ENCODE results near the gene SPACA7. TPM values are rescaled to one million over a fixed set of nuclear protein-coding genes. Genes with fewer than 3 reads are reported as not detected.

Gene SPACA7
- total and polyA plus RNA-seq, 9 of the 15 experiments (the other 6 are each of a cell fraction or from before 2014, with no cell fraction given): not detected

DNA sequence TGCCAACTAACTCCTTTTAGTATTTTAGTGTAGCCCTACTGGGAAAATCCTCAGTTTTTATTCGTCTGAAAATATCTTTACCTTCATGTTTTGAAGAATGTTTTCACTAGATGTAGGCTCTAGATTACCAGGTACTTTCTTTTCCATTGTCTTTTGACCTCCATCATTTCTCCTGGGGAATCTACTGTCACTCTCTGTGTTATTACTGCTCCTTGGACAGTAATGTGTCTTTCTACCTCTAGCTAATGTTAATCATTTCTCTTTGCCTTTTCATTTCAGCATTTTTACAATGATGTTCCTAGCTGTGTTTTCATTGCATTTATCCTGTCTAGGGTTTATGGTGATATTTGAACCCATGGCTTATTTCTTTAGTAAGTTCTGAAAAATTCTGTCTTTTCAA lies 61.9 kb downstream of the SPACA7 start:
- no peaks in the 10 kb centered on the region for H3K36me3 ChIP-seq (ENCODE audit: control insufficient read depth, insufficient read depth, low read length)
- TF ChIP-seq ZC3H8 (IDR thresholded peaks at IDR 0.05) (no peak), SAFB (IDR thresholded peaks at IDR 0.05; ENCODE audit: borderline replicate concordance, low read depth, low read length) (no peak), SRSF3 (IDR thresholded peaks at IDR 0.05; ENCODE audit: insufficient read depth, low read length) (no peak), KDM1A (IDR thresholded peaks at IDR 0.05) (no peak), CBX5 (IDR thresholded peaks at IDR 0.05; ENCODE audit: borderline replicate concordance, low read depth) (0 out of 2 replicates have a peak, but pooled peaks have one; percentile 34), CBX3 (IDR thresholded peaks at IDR 0.05; ENCODE audit: borderline replicate concordance in 1 of 2, low read length in 2 of 2) (0 out of 3 replicates have a peak, but pooled peaks of 1 of the 2 experiments have one; percentile 46), PRMT5 (CRISPR knock-in tag; IDR thresholded peaks at IDR 0.05) (no peak), TRIM28 (IDR thresholded peaks at IDR 0.05) (peak; percentile 76)
- TF ChIP-seq, protein P1, sequence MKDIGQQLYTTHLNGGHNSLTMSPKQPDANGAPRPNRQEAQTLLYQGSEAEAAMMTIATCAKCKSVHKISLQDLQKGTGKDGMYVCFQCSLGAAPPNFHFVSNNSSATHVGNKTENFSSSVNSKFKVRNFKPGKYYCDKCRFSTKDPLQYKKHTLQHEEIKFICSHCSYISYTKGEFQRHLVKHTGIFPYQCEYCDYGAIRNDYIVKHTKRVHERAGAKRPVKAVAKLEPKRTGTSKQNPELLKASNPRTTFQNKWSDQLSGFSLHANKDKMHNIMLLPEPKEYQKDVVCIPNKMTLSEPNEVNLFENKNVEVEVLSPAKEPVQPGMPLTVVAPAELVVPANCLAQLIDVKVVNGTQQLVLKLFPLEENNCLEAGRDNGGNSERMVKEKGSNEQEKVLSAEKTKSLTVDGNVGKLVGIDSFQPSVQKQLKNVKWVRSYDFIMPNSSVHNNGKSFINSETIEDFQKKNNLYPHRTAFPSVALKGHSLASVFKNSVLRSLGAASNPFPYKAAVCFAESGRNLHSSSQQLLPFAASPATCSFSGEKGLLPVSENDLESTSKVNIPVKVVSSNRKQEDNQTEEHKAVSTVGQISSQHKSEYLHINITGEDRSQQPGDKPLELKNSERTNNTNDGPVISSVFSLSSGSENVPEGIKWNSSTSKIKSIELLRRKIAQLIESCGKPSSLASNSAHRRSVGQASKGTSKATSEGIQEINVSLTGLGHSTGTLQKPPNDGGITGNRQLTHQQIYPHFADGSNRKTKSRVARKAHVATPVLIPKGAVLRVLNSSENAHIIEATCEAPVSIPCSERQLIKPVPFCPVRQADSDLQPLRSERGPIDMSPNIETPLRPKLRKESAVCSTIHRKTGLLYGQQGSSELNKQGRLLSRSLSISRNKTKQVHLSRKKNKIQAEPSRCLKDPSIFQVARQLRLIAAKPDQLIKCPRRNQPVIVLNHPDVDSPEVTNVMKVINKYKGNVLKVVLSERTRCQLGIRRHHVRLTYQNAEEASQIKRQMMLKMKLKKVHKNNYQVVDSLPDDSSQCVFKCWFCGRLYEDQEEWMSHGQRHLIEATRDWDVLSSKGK (CRISPR knock-in tag; IDR thresholded peaks at IDR 0.05): no peak
- TF ChIP-seq, protein P2, sequence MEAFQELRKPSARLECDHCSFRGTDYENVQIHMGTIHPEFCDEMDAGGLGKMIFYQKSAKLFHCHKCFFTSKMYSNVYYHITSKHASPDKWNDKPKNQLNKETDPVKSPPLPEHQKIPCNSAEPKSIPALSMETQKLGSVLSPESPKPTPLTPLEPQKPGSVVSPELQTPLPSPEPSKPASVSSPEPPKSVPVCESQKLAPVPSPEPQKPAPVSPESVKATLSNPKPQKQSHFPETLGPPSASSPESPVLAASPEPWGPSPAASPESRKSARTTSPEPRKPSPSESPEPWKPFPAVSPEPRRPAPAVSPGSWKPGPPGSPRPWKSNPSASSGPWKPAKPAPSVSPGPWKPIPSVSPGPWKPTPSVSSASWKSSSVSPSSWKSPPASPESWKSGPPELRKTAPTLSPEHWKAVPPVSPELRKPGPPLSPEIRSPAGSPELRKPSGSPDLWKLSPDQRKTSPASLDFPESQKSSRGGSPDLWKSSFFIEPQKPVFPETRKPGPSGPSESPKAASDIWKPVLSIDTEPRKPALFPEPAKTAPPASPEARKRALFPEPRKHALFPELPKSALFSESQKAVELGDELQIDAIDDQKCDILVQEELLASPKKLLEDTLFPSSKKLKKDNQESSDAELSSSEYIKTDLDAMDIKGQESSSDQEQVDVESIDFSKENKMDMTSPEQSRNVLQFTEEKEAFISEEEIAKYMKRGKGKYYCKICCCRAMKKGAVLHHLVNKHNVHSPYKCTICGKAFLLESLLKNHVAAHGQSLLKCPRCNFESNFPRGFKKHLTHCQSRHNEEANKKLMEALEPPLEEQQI (IDR thresholded peaks at IDR 0.05): no peak
- H3K4me1 ChIP-seq (replicated peaks in 1 of 2; ENCODE audit: control insufficient read depth in 2 of 2, insufficient read depth in 2 of 2, low read length in 2 of 2): no peaks in the 10 kb centered on the region
- 0% methylated on average over 1 of the region's 1 CpG for WGBS (ENCODE audit: insufficient coverage, low coverage, missing lambda C conversion rate)
- no peaks in the 10 kb centered on the region for H4K20me1 ChIP-seq (replicated peaks; ENCODE audit: control insufficient read depth, insufficient read depth, low read length)
- CTCF ChIA-PET (ENCODE audit: low intra/inter-chr PET ratio): no interaction called here
- no TSS peak for BruUV-seq (replicated peaks)
- no peak for DNase-seq (ENCODE audit: extremely low read depth in 1 of 4, low spot score in 3 of 4)
- H3K79me2 ChIP-seq (ENCODE audit: control insufficient read depth, insufficient read depth, low read length): no peaks in the 10 kb centered on the region
- POLR2A ChIA-PET: no interaction called here
- in situ Hi-C loops (cut with MboI): no loop called here
- no peak overlapping the region for H2AFZ ChIP-seq (ENCODE audit: low read depth, low read length)
- H3K9ac ChIP-seq (ENCODE audit: insufficient read depth in 1 of 2, low read depth in 2 of 2, low read length in 2 of 2): no peak overlapping the region
- no peaks in the 10 kb centered on the region for H3K9me3 ChIP-seq (replicated peaks; ENCODE audit: control insufficient read depth, insufficient read depth, low read depth, low read length)
- FAIRE-seq: no peak
- no peak overlapping the region for H3K27ac ChIP-seq (ENCODE audit: extremely low read depth, low read depth, low read length)
- H3K9me1 ChIP-seq (ENCODE audit: control insufficient read depth, insufficient read depth, low read length): no peaks in the 10 kb centered on the region
- ATAC-seq: no peak
- no peak overlapping the region for H3K4me2 ChIP-seq (ENCODE audit: insufficient read depth, low read length)
- peaks cover 0 to 11% of the 10 kb centered on the region in 2 experiments; a peak in 2 of 5 replicates for H3K27me3 ChIP-seq (ENCODE audit: control insufficient read depth in 2 of 2, insufficient read depth in 2 of 2, low read length in 2 of 2)
- H3K4me3 ChIP-seq: no peak overlapping the region
- intact Hi-C loops (cut with micrococcal nuclease): no loop called here

All from K562 (cell line).